K562 (cell line): ENCODE results near the gene DNMT3A. TPM values are rescaled to one million over a fixed set of nuclear protein-coding genes. Genes with fewer than 3 reads are reported as not detected.

ENCODE experiments used
- CHCHD3 ChIP-seq: fragments of 250-450 bp; sonication (Bioruptor Pico); IDR thresholded peaks from 2 replicates; pipeline ENCODE4 v2.1.2; 2022; ENCODE audit warnings: mild to moderate bottlenecking
- FIP1L1 ChIP-seq: fragments of 200-400 bp; formaldehyde crosslinking; IDR thresholded peaks from 2 replicates; pipeline ENCODE4 v1.6.1; 2018; ENCODE audit warnings: mild to moderate bottlenecking, low read depth, low read length; ENCODE audit not compliant: poor library complexity, severe bottlenecking
- KLF13 ChIP-seq: fragments of 450-650 bp; IDR thresholded peaks from 2 replicates; pipeline ENCODE4 v1.6.1; 2016; ENCODE audit warnings: missing genetic modification characterization, low read depth, mild to moderate bottlenecking, missing compliant biosample characterization, moderate library complexity, borderline replicate concordance
- MBD2 ChIP-seq: sonication (generic); IDR thresholded peaks from 2 replicates; pipeline ENCODE4 v1.6.1; 2016; ENCODE audit warnings: low read depth, borderline replicate concordance
- MEF2D ChIP-seq: conservative IDR thresholded peaks from 2 replicates; pipeline ENCODE4 v1.6.1; 2016; ENCODE audit warnings: low read depth, missing genetic modification characterization, missing compliant biosample characterization
- NR4A1 ChIP-seq, 2 experiments: fragments of 250-450 bp in 1 of 2; fragments of 450-650 bp in 1 of 2; sonication (Bioruptor Pico) in 1 of 2; IDR thresholded peaks; 2 replicates each; pipeline versions ENCODE4 v1.4.0 to v1.6.1; 2016 to 2020; ENCODE audit warnings: mild to moderate bottlenecking in 2 of 2, missing compliant biosample characterization in 1 of 2, missing genetic modification characterization in 1 of 2, moderate library complexity in 1 of 2
- PHB ChIP-seq: fragments of 250-450 bp; sonication (Bioruptor Pico); IDR thresholded peaks from 2 replicates; pipeline ENCODE4 v1.5.0; 2021
- SETDB1 ChIP-seq: IDR thresholded peaks from one replicate; pipeline ENCODE4 v1.6.1; 2012; ENCODE audit warnings: low read length, control low read depth, inconsistent platforms
- TEAD2 ChIP-seq: fragments of 450-650 bp; IDR thresholded peaks from 2 replicates; pipeline ENCODE4 v1.6.1; 2016; ENCODE audit warnings: missing genetic modification characterization, control low read depth, missing compliant biosample characterization
- ZBTB7A ChIP-seq: IDR thresholded peaks from 2 replicates; pipeline ENCODE4 v1.6.1; 2011; ENCODE audit warnings: low read depth, mild to moderate bottlenecking, low read length, moderate library complexity, borderline replicate concordance; ENCODE audit not compliant: control insufficient read depth
- ZNF133 ChIP-seq: fragments of 250-450 bp; sonication (Bioruptor Pico); IDR thresholded peaks from 2 replicates; pipeline ENCODE4 v1.4.0; 2020; ENCODE audit warnings: mild to moderate bottlenecking
- polyA plus RNA-seq, 8 experiments: library from polyadenylated mRNA; depleted of rRNA in 4 of 8; stranded (reverse) in 5 of 8; unstranded in 3 of 8; fragments of >200 nt; fragmentation: Nextera tagmentation in 2 of 8; fragmentation: Illumina TruSeq in 1 of 8; extraction: Ambion mirVana in 2 of 8; extraction: Trizol in 1 of 8; gene quantifications; 2 replicates each; pipeline versions ENCODE4 v1.2.1 to v1.2.3, GENCODE V29; 2011 to 2014; ENCODE audit warnings: inconsistent platforms in 1 of 8, missing spikeins in 1 of 8
- total RNA-seq, 7 experiments: library from RNA; depleted of rRNA in 6 of 7; stranded (reverse); fragments of >200 nt in 6 of 7; fragmentation: Illumina TruSeq in 2 of 7; extraction: Trizol in 2 of 7; gene quantifications; 2 replicates each; pipeline versions ENCODE4 v1.2.1 to v1.2.3, GENCODE V29; 2011 to 2021; ENCODE audit warnings: low replicate concordance in 1 of 7
- TF ChIP-seq, protein P1 (sequence below): conservative IDR thresholded peaks from 2 replicates; pipeline ENCODE4 v1.6.1; 2011; ENCODE audit warnings: low read depth, mild to moderate bottlenecking, low read length; ENCODE audit not compliant: control insufficient read depth

Gene DNMT3A
- total and polyA plus RNA-seq, 9 of the 15 experiments (the other 6 are each of a cell fraction or from before 2014, with no cell fraction given), result 3.0 to 16.0 (median 6.1) TPM

DNA sequence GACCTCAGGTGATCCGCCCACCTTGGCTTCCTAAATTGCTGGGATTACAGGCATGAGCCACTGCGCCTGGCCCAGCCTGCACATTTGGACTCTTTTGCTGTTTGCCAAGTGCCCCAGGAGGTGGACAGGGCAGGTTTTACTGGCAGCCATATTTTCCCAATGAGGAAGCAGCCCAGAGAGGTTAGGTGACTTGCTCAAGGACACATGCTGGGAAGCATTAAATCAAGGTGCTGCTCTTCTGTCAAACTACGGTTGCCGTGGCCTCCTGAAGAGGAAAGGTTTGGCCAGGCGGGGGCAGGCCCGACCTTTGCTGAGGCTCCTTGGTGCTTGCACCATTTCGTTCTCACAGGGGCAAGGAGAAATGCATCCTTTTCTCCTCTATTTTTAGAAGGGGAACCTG is 44.0 kb downstream of the DNMT3A start (continued):
- TF ChIP-seq KLF13 (tag), result no peak
- TF ChIP-seq MBD2, result no peak
- TF ChIP-seq FIP1L1, result no peak
- no peak for TF ChIP-seq PHB
- no peak for TF ChIP-seq CHCHD3 (CRISPR knock-in tag)
- no peak for TF ChIP-seq MEF2D (tag)
- TF ChIP-seq TEAD2, result no peak
- no peak for TF ChIP-seq ZNF133 (CRISPR knock-in tag)
- no peak for TF ChIP-seq NR4A1 (CRISPR knock-in tag; IDR thresholded peaks at IDR 0.05)
- no peak for TF ChIP-seq NR4A1 (tag; IDR thresholded peaks at IDR 0.05)
- no peak for TF ChIP-seq SETDB1
- TF ChIP-seq, protein P1, sequence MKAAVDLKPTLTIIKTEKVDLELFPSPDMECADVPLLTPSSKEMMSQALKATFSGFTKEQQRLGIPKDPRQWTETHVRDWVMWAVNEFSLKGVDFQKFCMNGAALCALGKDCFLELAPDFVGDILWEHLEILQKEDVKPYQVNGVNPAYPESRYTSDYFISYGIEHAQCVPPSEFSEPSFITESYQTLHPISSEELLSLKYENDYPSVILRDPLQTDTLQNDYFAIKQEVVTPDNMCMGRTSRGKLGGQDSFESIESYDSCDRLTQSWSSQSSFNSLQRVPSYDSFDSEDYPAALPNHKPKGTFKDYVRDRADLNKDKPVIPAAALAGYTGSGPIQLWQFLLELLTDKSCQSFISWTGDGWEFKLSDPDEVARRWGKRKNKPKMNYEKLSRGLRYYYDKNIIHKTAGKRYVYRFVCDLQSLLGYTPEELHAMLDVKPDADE, result no peak
- no peak for TF ChIP-seq ZBTB7A
